GM18502 (cell line): ENCODE results near the gene PPM1F.
"Not testable (repeated sequence)": the region's sequence is repeated elsewhere in the genome, so short reads cannot be mapped to it uniquely, and the experiment has no call there.

Source experiments
- ATAC-seq: cut with Tn5 transposase; IDR thresholded peaks from one replicate; pipeline ENCODE4 v1.9.1; 2021; ENCODE audit warnings: mild to moderate bottlenecking; ENCODE audit not compliant: unreplicated experiment, poor library complexity

Gene PPM1F

DNA sequence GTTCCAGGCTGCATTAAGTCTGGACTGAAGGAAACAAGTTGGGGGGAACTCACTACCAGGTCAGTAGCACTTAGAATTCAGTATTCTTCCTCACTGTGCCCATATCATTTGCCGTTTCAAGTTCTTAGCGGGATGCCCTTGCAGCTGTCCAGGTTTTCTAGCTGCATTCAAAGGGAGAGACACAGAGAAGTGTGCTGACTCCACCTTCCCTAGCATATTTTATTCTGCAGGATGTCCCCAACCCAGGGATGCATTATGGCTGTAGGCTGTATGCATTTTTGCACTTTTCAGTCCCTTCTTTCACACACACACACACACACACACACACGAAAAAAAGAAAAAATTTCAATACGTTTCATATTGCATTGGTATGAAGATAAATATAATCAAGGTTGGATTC lies 49.4 kb downstream of the PPM1F start:
- ATAC-seq = no peak

DNA sequence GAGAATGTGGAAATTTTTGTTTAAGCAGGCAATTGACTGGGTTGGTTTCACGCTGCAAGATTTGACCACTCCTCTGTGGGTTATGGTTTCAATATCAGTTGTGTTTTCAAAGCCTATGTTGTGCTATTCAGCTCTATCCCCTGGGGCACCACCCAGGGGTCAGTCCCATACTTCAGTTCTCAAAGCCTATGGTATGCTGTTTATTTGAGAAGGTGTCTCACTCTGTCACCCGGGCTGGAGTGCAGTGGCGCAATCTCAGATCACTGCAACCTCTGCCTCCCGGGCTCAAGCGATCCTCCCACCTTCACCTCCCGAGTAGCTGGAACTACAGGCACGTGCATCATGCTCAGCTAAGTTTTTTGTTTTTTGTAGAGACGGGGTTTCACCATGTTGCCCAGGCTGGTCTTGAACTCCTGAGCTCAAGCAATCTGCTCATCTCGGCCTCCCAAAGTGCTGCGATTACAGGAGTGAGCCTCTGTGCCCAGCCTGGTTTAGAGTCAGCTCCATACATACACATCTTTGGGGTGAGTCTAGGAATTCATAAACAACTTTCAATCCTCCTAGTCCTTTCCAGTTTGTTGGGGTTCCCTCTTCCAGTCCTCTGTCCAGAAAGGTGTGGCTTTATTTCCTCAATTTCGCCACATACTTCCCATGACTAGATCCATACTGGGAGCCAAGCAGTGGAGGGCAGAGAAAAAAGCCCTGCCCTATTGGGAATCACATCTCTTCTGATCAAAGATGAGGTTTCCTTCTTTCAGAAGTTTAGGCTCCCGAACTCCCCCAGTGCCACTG lies 50.2 kb downstream of the PPM1F start:
- no peak for ATAC-seq

DNA sequence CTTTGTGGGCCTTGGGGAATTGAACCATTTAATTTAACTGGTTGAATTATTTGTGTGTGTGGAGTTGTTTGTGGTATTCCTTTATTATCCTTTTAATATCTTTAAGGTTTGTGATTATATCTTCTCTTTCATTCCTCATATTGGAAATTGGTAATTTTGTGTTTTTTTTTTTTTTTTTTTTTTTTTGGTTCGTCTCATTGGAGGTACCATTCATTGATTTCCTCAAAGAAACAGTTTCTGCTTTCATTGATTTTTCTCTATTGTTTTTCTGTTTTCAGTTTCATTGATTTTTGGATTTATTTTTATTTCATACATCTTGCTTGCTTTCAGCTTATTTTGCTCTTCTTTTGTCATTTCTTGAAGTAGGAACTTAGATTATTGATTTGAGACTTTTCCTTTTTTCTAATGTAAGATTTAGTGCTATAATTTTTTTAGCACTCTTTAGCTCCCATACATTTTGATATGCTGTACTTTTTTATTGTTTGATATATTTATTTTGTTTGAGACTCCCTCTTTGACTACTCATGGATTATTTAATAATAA lies 54.2 kb downstream of the PPM1F start:
- no peak for ATAC-seq

DNA sequence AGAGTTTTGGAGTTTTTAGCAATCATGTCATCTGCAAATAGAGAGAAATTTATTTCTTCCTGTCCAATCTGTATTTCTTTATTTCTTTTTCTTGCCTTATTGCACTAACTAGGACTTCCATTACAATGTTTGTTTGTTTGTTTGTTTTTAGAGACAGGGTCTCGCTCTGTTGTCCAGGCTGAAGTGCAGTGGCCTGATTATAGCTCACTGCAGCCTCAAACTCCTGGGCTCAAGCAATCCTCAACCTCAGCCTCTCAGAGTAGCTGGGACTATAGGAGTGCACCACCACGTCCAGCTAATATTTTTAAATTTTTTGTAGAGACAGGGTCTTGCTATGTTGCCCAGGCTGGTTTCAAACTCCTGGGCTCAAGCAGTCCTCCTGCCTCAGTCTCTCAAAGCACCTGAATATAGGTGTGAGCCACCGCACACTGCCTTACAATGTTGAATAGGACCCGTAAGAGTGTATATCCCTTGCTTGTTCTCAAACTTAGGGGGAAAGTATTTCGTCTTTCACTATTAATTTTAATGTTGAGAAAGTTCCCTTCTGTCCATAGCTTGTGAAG lies 55.6 kb downstream of the PPM1F start:
- ATAC-seq = no peak

DNA sequence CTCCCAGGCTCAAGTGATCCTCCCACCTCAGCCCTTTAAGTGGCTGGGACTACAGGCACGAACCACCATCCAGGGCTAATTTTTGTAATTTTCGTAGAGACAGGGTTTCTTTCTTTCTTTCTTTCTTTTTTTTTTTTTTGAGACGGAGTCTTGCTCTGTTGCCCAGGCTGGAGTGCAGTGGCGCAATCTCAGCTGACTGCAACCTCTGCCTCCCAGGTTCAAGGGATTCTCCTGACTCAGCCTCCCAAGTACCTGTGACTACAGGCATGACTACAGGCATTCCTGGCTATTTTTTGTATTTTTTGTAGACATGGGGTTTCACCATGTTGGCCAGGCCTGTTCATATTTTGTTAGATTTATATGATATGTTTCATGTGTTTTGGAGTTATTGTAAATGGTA lies 56.4 kb downstream of the PPM1F start:
- ATAC-seq = not testable (repeated sequence)

DNA sequence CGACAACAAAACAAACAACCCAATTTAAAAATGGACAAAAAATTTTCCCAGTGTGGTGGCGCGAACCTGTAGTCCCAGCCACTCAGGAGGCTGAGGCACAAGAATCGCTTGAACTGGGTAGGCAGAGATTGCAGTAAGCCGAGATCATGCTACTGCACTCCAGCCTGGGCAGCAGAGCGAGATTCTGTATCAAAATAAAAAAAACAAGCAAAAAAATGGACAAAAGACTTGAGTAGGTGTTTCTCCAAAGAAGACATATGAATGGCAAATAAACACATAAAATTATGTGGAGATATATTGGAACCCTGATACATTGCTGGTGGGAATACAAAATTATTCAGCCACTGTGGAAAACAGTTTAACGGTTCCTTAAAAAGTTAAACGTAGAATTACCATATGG lies 57.8 kb downstream of the PPM1F start:
- ATAC-seq = no peak

DNA sequence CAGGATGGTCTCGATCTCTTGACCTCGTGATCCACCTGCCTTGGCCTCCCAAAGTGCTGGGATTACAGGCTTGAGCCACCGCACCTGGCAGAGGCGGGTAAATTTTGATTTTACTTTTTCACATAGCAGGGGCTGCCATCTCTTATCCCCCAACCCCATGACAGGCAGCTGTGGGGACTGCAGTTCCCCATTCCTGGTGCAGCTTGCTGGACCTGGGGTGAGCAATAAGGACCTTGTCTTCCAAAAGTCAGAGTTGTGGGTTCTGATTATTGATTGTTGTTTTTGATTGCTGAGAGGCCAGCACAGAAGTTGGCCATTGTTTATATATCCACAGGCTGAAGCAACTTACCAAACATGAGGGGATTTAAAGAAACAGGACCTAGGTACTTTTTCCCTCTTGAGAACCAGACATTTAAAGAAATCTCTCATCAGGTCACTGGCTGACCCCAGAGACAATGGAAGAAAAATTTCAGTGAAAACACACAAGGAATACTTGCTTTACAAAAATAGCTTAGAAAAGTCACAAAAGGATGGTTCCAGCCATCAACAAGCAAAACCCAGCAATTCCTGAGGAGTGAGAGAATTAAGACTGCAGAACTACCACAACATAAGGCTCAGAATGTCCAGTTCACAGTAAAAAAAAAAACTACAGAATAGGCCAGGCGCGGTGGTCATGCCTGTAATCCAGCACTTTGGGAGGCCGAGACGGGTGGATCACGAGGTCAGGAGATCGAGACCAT lies 63.2 kb downstream of the PPM1F start:
- ATAC-seq = no peak

DNA sequence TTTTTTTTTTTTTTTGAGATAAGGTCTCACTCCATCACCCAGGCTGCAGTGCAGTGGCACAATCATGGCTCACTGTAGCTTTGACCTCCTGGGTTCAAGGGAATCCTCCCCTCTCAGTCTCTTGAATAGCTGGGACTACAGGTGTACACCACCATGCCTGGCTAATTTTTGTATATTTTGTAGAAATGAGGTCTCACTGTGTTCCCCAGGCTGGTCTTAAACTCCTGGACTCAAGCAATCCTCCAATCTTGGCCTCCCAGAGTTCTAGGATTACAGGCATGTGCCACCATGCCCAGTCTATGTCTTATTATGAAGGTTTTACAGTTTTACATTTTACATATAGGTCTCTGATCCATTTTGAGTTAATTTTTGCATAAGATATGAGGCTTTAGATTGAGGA lies 64.8 kb downstream of the PPM1F start:
- ATAC-seq = no peak

DNA sequence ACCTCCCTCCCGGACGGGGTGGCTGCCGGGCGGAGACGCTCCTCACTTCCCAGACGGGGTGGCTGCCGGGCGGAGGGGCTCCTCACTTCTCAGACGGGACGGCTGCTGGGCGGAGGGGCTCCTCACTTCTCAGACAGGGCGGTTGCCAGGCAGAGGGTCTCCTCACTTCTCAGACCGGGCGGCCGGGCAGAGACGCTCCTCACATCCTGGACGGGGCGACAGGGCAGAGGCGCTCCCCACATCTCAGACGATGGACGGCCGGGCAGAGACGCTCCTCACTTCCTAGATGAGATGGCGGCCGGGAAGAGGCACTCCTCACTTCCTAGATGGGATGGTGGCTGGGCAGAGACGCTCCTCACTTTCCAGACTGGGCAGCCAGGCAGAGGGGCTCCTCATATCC lies 68.7 kb downstream of the PPM1F start:
- ATAC-seq = not testable (repeated sequence)

DNA sequence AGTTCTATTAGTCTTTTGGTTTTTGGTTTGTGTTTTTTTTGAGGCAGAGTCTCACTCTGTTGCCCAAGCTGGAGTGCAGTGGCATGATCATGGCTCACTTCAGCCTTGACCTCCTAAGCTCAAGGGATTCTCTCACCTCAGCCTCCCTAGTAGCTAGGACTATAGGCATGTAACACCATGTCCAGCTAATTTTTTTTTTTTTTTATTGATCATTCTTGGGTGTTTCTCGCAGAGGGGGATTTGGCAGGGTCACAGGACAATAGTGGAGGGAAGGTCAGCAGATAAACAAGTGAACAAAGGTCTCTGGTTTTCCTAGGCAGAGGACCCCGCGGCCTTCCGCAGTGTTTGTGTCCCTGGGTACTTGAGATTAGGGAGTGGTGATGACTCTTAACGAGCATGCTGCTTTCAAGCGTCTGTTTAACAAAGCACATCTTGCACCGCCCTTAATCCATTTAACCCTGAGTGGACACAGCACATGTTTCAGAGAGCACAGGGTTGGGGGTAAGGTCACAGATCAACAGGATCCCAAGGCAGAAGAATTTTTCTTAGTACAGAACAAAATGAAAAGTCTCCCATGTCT lies 69.8 kb downstream of the PPM1F start:
- not testable (repeated sequence) for ATAC-seq

DNA sequence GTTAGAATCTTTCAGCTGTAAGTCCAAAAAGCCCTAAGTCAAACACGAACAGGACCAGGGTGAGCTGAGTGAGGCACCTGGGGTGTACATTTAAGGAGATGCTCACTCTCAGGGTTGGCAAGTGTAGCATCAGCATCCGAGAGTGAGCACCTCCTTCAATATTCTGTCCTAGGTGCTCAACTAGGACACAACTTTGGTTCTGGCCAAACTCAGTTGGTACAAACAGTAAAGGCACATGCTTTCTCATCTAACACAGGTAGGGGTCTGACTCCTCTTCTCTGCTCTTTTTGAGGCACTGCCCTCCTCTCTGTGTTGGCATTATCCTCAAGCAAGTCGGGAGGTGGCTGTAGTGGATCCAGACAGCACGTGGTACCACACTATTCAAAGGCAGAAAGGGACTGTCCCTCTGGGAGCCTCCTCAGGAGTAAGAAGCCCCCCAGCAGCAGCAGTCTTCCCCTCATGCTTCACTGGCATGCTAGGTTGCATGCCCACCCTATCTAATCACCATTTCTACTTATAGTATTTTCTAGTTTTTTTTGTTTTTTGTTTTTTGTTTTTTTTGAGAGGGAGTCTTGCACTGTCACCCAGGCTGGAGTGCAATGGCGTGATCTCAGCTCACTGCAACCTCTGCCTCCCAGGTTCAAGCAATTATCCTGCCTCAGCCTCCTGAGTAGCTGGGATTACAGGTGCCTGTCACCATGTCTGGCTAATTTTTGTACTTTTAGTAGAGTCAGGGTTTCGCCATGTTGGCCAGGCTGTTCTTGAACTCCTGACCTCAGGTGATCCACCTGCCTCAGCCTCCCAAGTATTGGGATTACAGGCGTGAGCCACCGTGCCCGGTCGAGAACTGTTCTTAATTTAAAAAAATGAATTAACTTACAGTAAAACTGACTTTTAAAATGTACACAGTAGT lies 70.6 kb downstream of the PPM1F start:
- ATAC-seq = no peak

DNA sequence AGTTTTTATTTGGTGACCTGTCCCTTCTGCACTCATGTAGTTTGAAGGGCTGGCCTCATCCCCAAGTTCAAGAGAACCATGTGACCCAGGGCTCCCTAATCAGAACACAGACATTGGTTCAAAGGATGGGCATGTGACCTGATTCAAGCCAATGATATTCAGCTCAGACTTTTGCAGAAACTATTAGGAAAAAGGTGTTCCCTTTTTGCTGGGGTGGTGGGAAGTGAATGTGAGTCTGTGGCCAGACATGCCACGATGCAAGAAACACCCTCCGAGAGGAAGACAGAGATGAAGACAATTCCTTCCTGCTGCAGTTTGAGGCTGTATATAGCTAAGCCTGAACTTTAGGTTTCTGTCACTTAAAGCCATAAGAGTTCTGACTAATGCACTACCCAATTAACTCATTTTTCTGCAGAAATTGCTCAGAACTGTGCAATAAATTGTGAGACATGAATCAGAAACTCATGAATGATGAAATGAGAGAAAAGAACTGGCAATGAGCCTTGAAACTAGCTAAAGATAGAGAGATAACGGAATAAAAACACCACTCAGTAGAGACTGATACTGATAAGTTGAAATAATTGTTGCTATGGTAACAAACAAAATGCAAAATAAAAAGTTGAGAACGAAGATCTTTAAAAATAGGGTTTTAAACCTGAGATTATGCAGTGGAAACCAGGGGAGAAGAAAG lies 76.0 kb downstream of the PPM1F start:
- no peak for ATAC-seq

DNA sequence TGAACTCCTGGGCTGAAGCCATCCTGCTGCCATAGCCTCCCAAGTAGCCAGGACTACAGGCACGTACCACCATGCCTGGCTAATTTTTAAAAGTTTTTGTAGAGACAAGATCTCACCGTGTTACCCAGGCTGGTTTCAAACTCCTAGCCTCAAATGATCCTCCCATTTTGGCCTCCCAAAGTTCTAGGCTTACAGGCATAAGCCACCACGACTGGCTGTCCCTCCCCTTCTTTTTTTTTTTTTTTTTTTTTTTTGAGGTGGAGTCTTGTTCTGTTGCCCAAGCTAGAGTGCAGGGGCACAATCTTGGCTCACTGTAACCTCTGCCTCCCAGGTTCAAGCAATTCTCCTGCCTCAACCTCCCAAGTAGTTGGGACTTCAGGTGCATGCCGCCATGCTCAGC lies 77.7 kb downstream of the PPM1F start:
- ATAC-seq = not testable (repeated sequence)

DNA sequence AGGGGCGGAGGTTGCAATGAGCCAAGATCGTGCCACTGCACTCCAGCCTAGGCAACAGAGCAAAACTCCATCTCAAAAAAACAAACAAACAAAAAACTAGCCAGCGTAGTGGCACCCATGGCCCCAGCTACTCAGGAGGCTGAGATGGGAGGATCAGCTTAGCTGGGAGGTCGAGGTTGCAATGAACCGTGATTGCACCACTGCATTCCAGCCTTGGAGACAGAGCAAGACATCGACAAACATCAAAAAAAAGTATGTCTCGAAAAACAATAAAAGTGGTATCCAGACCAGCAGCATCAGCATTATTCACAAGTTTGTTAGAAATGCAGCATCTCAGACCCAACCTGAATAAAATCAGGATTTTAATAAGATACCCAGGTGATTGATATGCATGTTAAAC lies 79.0 kb downstream of the PPM1F start:
- ATAC-seq = no peak

DNA sequence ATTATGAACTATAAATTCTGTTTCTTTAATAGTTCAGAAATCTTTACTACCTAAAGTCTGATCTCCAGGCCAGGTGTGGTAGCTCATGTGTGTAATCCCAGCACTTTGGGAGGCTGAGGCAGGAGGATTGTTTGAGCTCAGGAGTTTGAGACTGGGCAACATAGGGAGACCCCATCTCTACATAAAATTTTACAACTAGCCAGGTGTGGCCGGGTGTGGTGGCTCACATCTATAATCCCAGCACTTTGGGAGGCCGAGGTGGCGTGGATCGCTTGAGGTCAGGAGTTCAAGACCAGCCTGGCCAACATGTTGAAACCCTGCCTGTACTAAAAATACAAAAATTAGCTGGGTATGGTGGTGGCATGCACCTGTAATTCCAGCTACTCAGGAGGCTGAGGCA lies 79.9 kb downstream of the PPM1F start:
- not testable (repeated sequence) for ATAC-seq
